ENCODE measurements around the gene FKBP3.
"Not testable (repeated sequence)": the region's sequence is repeated elsewhere in the genome, so short reads cannot be mapped to it uniquely, and the experiment has no call there.

The FKBP3 gene

DNA sequence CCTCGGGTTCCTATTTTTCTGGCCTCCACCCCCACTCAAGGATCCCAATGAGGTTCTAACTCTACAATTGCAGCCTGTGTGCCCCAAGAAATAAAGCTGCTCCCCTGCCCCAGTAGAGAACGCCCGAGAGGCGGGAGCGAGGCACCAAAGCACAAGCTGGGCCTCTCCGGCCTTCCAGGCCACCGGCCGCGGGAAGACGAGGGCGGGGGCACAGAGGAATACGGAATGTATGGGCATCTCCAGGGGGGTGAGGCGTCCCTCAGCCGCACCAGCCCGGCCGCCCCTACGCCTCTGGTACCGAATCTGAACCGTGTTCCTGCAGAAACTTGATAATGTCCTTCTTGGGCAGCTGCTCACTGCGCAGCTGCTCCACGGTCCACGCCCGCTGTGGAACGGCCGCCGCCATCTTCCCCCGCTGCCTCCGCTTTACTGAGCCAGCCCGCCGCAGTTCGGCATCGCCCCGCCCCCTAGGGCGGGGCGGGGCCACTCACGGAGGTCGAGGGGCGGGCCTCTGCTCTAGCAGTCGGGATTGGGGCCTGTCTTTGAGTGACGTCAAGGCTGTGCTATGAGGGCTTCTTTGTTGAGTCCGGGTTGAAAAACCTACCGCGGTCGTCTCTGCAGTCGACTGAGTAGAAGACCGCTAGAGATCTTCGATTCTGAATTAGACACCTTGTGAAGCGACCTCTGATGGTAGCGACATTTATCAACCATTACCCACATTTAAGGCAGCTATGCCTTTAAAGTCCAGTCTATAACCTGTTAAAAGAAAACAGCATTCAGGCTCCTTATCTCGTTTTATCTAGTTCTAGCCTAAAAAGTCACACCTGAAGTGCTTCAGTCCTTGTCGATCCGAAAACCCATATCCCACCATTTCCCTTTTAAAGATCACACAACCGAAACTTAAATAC lies at the start of gene FKBP3:
FKBP3 (minus strand) TSS at position 431 of the 908 bp plus-strand sequence; CDS start at position 406, 25 bp downstream.
- peak; percentile 99 for DNase-seq (ENCODE audit: low read depth)

DNA sequence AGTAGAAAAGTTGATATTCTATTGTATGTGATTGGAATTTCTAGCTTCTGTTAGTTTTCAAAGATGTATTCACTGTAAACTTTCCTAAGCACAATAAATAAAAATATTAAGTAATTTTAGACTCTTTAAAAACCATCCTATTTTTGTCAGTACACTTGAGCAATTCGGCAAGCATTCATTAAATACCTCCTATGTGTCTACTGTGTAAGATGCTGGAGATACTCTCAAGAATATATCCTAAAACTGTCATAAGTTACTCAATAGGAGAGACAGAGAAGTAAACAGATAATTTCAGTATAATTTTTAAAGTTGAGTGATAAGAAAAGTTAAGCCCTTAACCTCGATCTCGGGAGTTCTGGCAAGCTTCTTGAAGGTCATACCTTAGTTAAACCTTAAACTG lies 47.5 kb upstream of the FKBP3 start:
- peak; percentile 67 for DNase-seq (ENCODE audit: low read depth)

DNA sequence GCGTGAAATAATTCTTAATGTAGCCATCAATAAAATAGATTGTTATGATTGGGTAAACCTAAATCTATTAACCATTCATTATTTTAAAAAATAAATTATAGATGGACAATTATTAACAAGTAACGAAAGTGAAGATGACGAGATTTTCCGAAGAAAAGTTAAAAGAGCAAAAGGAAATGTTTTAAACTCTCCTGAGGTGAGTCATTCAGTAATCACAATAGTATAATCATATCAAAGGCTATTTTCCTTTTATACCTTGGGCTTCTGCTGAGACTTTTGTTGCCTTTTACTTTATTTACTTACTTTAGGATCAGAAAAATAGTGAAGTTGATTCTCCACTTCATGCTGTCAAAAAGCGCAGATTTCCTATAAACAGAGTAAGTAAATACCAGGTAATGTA lies 47.0 kb upstream of the FKBP3 start:
- peak; percentile 47 for DNase-seq (ENCODE audit: low read depth)

DNA sequence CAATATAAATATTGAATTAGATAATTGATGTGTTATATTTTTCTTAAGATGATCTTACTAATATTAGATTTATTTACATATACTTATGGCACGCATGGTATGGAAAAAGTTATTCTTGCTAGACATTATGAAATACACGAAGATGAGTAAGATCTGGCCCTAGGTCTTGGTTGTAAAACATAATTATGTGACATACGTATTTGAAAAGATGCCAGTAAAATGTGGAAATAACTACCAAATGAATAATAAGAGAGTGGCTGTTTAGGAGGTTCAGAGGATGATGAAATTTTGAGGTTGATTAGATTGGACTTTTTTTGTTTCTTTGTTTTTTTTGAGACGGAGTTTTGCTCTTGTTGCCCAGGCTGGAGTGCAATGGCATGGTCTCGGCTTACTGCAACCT lies 42.8 kb upstream of the FKBP3 start:
- peak; percentile 97 for DNase-seq (ENCODE audit: low read depth)

DNA sequence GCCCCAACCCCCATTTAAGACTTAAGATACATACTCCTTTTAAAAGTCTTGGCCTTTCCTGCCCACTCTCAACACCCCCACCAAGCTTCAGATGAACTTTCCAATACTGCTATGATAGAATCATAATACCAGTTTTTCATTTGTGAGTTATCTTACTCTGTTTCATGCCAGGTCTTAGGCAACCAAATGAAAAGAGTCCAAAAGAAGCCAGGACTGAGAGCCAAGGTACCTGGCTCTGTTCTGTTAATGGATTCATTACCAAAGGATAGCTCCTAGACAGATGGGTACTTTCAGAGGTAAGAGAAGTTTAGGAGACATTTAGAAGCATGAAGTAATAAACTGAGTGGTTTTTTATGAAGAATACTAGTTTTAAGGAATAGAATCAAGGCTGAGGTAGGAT lies 35.6 kb upstream of the FKBP3 start:
- no peak for DNase-seq (ENCODE audit: low read depth)

DNA sequence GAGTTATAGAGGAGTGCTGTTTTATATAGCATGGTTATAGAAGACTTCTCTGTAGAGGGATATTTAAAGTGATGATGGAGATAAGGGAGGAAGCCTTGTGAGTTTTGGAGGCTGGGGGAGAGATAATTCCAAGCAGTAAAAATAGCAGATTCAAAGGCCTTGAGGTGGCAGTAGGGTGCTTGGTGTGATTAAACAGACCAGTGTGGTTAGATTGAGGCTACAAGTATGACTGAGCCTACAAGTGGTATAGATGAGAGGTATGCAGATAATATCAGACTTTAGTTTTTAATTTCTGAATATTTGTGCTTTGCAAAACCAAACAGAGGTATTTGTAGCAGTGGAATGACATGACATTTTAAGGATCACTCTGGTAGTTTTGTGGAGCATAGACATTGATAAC lies 21.8 kb upstream of the FKBP3 start:
- peak; percentile 41 for DNase-seq (ENCODE audit: low read depth)

DNA sequence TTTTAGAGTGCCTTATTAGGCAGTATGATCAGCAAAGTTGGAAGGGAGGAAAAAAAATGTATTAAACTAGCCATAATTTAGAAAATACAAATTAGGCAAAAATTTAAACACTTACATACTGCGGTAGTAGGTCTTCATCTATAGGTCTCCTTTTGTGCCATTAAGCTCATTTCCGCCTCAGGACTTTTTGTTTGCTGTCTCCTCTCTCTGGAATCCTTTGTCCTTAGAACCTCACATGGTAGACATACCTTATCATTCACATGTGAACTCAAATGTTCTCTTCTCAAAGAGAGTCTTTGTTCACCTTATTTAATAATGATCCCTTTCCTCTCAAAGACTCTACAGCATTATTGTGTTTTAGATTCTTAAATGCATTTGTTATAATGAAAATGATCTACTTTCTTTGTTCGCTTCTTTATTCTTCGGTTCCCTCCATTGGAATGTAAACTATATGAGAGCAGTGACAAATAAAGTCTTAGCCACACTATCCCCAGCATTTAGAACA lies 16.2 kb upstream of the FKBP3 start:
- no peak for DNase-seq (ENCODE audit: low read depth)

DNA sequence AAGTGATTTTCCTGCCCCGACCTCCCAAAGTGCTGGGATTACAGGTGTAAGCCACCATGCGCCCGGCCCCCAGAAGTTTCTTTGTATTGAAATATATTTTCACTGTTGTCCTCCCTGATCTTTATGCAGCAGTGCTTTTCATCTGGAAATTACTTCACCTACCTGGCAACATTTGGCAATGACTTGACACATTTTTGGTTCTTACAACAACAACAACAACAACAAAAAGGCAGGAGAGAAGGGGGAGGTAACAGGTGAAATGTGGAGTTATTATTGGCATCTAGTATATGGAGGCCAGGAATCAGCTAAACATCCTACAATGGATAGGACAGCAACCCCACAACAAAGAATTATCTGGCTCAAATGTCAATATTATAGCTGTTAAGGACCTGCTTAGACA lies 15.3 kb upstream of the FKBP3 start:
- DNase-seq (ENCODE audit: low read depth) = no peak

DNA sequence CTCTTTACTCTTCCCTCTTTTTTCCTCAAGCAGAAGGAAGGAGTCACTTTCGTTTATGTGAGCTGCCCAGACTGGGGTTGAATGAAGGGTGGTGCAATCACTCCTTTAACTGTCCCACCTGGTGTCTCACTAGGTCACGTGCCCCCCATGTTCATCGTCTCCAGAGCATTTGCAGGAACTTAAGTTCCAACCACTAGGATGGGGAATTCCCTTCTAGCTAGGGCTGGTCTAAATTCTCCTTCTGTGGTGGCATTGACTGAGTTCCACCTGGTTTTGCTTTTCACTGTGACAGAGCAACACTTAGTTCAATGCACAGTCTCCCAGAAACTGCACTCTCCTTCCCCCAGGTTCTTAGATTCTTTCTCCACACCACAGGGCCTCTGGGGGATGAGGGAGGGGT lies 10.9 kb upstream of the FKBP3 start:
- no peak for DNase-seq (ENCODE audit: low read depth)

DNA sequence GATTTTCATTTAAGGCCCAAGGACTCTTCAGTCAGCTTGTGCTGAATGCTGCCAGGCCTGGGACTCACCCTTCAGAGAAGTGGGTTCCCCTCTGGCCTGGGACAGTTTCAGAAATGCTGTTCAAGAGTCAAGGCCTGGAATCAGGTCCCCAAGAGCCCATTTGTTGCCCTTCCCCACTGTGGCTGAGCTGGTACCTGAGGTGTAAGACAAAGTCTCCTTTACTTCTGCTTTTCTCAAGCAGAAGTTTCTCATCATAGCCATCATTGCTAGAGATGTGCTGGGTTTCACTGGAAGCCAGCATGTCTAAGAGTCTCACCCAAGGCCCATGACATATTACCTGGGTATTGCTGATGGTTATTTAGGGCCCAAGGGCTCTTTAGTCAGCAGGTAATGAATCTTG lies 10.4 kb upstream of the FKBP3 start:
- no peak for DNase-seq (ENCODE audit: low read depth)

DNA sequence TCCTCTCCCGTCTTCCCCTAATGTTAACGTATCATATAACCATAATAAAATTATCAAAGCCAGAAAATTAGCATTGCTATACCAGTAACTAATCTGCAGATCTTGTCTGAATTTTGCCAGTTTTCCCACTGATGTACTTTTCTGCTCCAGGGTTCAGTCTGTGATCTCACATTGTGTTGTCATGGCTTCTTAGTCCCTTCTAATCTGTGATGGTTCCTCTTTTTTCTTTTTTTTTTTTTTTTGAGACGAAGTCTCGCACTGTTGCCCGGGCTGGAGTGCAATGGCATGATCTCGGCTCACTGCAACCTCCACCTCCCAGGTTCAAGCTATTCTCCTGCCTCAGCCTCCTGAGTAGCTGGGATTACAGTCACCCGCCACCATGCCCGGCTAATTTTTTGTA lies 7.8 kb upstream of the FKBP3 start:
- DNase-seq (ENCODE audit: low read depth) = not testable (repeated sequence)

DNA sequence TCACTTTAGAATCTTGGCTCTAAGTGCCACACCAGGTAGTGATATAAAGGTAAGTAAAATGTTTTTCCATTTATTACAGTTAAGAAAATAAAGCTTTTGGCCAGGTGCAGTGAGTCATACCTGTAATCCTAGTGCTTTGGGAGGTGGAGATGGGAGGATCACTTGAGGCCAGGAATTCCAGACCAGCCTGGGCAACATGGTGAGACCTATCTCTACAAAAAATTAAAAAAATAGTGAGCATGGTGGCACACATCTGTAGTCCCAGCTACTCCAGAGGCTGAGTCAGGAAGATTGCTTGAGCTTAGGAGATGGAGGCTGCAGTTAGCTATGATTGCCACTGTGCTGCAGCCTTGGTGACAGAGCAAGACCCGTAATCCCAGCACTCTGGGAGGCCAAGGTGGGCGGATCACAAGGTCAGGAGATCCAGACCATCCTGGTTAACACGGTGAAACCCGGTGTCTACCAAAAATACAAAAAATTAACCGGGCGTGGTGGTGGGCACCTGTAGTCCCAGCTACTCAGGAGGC lies 6.4 kb upstream of the FKBP3 start:
- no peak for DNase-seq (ENCODE audit: low read depth)

DNA sequence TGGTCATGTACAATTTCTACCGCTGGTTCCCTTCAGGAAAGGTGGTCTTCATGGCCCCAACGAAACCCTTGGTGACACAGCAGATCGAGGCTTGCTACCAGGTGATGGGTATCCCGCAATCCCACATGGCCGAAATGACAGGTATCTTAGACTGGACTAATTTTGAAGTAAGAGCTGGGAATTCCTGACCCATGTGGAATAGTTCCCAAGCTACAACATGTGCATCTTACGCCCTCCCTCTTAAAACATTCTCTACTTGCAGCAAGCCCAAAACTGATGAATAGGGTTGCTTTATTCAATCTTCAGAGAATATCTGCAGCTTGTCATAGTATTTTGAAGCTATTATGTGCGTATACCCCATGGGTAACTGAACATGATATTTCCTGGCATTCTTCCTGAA lies 2.1 kb upstream of the FKBP3 start:
- DNase-seq (ENCODE audit: low read depth) = no peak

DNA sequence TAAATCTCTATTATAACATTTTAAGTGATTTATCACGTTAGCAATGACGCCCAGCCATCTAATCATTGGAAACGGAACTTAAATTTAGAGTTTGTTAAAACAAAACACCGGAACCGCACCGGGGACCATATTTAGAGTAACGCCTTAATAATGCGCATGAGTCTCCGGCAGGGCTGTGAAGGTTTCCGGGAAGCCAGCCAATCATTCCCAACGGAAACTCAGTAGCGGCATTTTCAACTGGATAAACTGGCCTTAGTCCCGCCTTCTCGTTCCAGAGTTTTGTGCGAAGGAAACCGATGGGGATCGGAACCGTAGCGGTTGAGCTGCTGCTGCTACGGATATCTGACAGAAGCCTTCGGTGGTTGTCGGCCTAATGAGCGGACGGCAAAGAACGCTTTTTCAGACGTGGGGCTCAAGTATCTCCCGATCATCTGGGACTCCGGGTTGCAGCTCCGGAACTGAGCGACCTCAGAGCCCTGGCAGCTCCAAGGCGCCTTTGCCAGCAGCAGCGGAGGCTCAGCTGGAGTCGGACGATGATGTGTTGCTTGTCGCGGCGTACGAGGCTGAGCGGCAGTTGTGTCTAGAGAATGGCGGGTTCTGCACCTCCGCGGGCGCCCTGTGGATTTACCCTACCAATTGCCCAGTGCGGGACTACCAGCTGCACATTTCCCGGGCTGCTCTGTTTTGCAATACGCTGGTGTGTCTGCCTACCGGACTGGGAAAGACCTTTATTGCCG lies 1.5 kb upstream of the FKBP3 start, which contains the start of gene FANCM:
FANCM (plus strand) TSS at position 272 of the 737 bp plus-strand sequence; CDS start at position 374, 102 bp downstream.
- peak; percentile 99 for DNase-seq (ENCODE audit: low read depth)

DNA sequence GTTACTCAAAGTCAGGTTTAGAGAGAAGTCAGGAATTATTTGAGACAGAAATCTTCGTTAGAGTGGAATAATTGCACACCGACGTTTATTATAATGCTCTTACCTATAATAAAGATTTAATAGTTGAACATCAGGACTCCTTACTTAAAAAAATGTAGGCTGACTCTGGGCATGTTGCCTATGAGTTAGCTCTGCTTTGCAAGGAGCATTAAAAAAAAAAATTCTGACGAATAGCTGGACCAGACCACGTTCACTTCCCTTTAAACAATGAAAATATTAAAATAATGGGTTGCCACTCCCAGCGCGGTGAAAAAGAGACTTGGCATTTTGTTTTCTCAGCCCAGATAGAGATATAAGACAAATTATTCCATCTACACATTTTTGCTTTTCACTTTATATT lies 875 bp upstream of the FKBP3 start:
- DNase-seq (ENCODE audit: low read depth) = peak; percentile 59

DNA sequence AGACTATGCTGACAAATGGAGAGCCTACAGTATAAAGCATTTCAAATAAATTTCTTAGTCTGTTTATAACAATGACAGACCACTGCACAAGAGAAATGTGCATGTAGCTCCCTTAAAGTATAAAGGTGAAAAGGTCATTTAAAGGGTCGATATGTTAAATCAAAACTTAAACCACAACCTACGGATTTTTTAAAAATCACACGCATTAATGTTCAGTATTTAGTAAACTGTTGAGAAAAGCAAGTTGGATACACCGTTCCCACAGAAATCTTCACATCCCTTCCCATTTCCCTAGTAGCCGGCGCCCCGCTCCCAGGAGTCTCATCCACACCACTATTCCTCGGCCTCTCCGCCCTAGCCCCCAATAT lies 614 bp downstream of the FKBP3 start:
- DNase-seq (ENCODE audit: low read depth) = no peak

DNA sequence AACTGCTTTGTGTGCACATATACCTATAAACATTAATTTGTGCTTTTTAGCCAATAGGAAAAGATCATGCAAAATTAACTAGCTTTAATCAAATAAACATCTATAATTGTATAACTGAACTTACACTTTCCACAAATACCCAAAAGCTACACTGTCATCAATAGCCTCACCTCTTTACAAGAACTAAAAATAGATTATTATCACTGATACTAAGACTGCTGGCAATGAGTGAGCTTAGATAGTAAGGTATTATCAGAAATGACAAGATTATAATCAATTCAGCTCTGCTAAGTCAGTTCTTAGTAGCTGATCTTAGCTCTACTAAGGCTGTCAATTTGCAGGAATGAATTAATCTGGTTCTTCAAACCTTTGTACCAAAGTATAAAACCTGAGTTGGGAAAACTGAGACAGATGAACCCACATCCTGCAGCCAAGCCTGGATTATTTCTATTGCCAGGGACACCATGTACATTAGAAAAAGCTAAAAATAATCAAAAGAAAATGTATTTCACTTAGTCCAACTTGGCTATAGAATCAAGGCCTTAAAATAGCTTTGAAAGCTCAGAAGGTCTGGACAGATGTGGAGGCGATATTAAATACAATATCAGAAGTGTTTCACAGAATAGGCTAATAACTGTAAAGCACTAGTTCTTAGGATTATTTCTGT lies 5.2 kb downstream of the FKBP3 start:
- no peak for DNase-seq (ENCODE audit: low read depth)

DNA sequence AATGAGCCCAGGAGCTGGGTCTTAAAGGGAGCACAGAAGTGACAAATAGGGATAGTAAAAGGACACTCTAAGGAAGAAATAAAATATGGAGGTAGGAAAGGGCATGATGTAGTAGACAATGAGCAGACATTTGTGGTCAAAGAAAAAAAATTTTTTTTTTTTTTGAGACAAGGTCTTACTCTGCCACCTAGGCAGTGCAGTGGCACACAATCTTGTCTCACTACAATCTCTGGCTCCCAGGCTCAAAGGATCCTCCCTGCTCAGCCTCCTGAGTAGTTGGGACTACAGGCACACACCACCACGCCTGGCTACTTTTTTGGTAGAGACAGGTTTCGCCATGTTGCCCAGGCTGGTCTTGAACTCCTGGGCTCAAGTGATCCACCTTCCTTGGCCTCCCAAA lies 8.5 kb downstream of the FKBP3 start:
- no peak for DNase-seq (ENCODE audit: low read depth)

DNA sequence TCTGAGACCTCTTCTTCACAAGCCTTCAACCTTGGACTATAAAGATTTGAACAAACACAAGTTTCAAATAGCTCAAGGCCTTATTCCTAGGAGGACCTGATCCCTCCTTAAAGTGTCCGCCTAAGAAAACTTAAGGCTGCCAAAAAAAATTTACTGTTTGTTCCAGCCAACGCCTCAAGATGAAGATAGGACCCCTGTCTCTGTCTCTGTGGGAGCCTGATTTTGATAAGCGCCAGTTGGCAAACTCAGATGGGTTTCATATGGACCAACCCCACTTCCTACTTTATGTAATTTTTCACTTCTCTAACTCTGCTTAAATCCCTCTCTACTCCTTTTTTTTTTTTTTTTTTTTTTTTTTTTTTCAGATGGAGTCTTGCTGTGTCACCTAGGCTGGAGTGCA lies 11.0 kb downstream of the FKBP3 start:
- DNase-seq (ENCODE audit: low read depth) = no peak

DNA sequence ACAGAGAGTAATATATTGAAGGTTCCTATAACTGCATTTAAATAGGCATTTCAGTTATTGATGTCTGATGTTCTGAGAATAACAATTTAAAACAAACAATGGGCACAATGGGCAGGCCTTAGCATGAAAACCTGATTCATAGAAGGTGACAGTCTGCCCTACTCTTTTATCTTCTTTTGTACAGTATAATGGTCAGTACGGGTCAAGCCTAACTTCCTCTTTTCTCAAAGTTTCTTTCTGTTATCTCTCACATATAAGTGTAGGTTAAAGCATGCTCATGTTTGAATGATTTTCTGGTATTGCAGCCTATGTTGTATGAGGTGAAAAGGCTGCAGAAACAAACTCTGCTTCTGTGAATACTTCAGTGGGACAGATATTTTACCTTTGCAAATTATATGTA lies 14.2 kb downstream of the FKBP3 start:
- DNase-seq (ENCODE audit: low read depth) = no peak

DNA sequence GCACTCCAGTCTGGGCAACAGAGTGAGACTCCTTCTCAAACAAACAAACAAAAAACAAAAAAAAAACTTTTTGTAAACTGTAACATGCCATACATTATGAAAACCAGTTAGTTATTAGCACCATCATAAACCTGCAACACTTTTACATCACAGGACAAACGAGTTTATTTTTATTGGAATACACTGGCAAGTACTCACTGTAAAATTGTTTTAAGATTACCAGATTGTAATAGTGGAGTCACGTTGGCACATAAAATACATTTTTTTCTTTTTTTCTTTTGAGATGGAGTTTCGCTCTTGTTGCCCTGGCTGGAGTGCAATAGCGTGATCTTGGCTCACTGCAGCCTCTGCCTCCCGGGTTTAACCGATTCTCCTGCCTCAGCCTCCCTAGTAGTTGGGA lies 15.7 kb downstream of the FKBP3 start:
- DNase-seq (ENCODE audit: low read depth) = no peak

DNA sequence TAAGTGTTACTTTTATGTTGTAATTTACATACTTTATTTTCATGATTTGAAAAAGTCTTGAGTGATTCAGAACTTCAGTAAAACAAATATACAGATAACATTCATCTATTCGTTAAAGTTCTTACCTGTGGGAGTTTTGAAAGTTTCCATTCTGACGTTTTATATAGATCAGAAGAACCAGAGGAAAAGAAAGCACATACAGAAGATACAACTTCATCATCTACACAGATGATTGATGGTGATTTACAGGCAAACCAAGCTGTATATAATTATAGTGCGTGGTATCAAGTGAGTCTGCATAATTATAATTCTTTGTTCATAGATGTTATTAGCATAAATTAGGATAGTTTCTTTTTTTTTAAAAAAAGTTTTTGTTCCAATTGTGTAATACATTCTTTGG lies 20.0 kb downstream of the FKBP3 start:
- no peak for DNase-seq (ENCODE audit: low read depth)

Measured in iris pigment epithelial cell (primary cell).